ENCODE measurements around the gene TSPAN18.

The TSPAN18 gene

GRCh38 chr11:44831605-44832394, 105.0 kb downstream of the TSPAN18 start:
- DNase-seq, result no peak

- DNase-seq, result no peak
Measured at GRCh38 chr11:44832452-44832851, 105.7 kb downstream of the TSPAN18 start.

GRCh38 chr11:44833221-44833876, 106.6 kb downstream of the TSPAN18 start:
- no peak for DNase-seq

GRCh38 chr11:44833877-44834452, 107.2 kb downstream of the TSPAN18 start:
- no peak for DNase-seq

- DNase-seq, result no peak
Measured at GRCh38 chr11:44834846-44835245, 108.1 kb downstream of the TSPAN18 start.

GRCh38 chr11:44835296-44835695, 108.5 kb downstream of the TSPAN18 start:
- DNase-seq, result no peak

GRCh38 chr11:44835938-44836337, 109.2 kb downstream of the TSPAN18 start:
- no peak for DNase-seq

GRCh38 chr11:44837661-44838060, 110.9 kb downstream of the TSPAN18 start:
- DNase-seq, result no peak

- DNase-seq, result no peak
Measured at GRCh38 chr11:44839458-44840084, 112.8 kb downstream of the TSPAN18 start.

GRCh38 chr11:44840085-44840478, 113.3 kb downstream of the TSPAN18 start:
- DNase-seq, result no peak

- no peak for DNase-seq
Measured at GRCh38 chr11:44840521-44841251, 113.9 kb downstream of the TSPAN18 start.

GRCh38 chr11:44842220-44842619, 115.5 kb downstream of the TSPAN18 start:
- DNase-seq, result no peak

GRCh38 chr11:44846852-44847251, 120.1 kb downstream of the TSPAN18 start:
- DNase-seq, result no peak

- no peak for DNase-seq
Measured at GRCh38 chr11:44847316-44847715, 120.6 kb downstream of the TSPAN18 start.

GRCh38 chr11:44848203-44848962, 121.6 kb downstream of the TSPAN18 start:
- no peak for DNase-seq

GRCh38 chr11:44848963-44849350, 122.2 kb downstream of the TSPAN18 start:
- DNase-seq, result no peak

GRCh38 chr11:44849424-44849823, 122.7 kb downstream of the TSPAN18 start:
- no peak for DNase-seq

- DNase-seq, result no peak
Measured at GRCh38 chr11:44849922-44850321, 123.2 kb downstream of the TSPAN18 start.

GRCh38 chr11:44851496-44851895, 124.7 kb downstream of the TSPAN18 start:
- no peak for DNase-seq

GRCh38 chr11:44852159-44852747, 125.5 kb downstream of the TSPAN18 start:
- DNase-seq, result no peak

GRCh38 chr11:44852952-44853351, 126.2 kb downstream of the TSPAN18 start:
- no peak for DNase-seq

- DNase-seq, result no peak
Measured at GRCh38 chr11:44853666-44854065, 126.9 kb downstream of the TSPAN18 start.
